GM23248 (cell line): ENCODE data around the gene ULK3. TPM values are rescaled to one million over a fixed set of nuclear protein-coding genes. Genes with fewer than 3 reads are reported as not detected.
A peak's percentile ranks its signal among the peaks of the same experiment; 100 is the strongest.

Experiments used
- DNase-seq: peaks from one replicate; pipeline ENCODE4 v3.0.0-alpha.2; 2015
- H2AFZ ChIP-seq: fragments of 200-600 bp; sonication (generic); 2 replicates; pipeline ENCODE4 v1.6.1; 2016; ENCODE audit warnings: antibody characterized with exemption
- H3F3A ChIP-seq: fragments of 200-600 bp; sonication (generic); 2 replicates; pipeline ENCODE4 v1.6.1; 2016; ENCODE audit warnings: mild to moderate bottlenecking, antibody characterized with exemption, mixed run types; ENCODE audit not compliant: insufficient read depth
- H3K27ac ChIP-seq: fragments of 200-600 bp; sonication (generic); 2 replicates; pipeline ENCODE4 v1.5.1; 2016; ENCODE audit warnings: mild to moderate bottlenecking
- H3K27me3 ChIP-seq: fragments of 200-600 bp; sonication (generic); replicated peaks from 2 replicates; pipeline ENCODE4 v1.6.1; 2016; ENCODE audit warnings: mild to moderate bottlenecking; ENCODE audit not compliant: insufficient read depth
- H3K36me3 ChIP-seq: fragments of 200-600 bp; sonication (generic); 2 replicates; pipeline ENCODE4 v1.6.1; 2016; ENCODE audit warnings: low read depth, mild to moderate bottlenecking
- H3K4me1 ChIP-seq: fragments of 200-600 bp; sonication (generic); 2 replicates; pipeline ENCODE4 v1.6.1; 2016; ENCODE audit warnings: mild to moderate bottlenecking; ENCODE audit not compliant: insufficient read depth
- H3K4me2 ChIP-seq: fragments of 200-600 bp; sonication (generic); one replicate; pipeline ENCODE4 v1.6.1; 2016; ENCODE audit warnings: mild to moderate bottlenecking; ENCODE audit not compliant: unreplicated experiment
- H3K4me3 ChIP-seq: fragments of 200-600 bp; sonication (generic); 2 replicates; pipeline ENCODE4 v1.5.1; 2016; ENCODE audit warnings: mild to moderate bottlenecking
- H3K79me2 ChIP-seq: fragments of 200-600 bp; sonication (generic); 2 replicates; pipeline ENCODE4 v1.6.1; 2016; ENCODE audit warnings: mild to moderate bottlenecking; ENCODE audit not compliant: insufficient read depth
- H3K9ac ChIP-seq: fragments of 200-600 bp; sonication (generic); 2 replicates; pipeline ENCODE4 v1.6.1; 2016; ENCODE audit warnings: mild to moderate bottlenecking
- H3K9me2 ChIP-seq: fragments of 200-600 bp; sonication (generic); 2 replicates; pipeline ENCODE4 v1.6.1; 2016; ENCODE audit warnings: mixed run types, mild to moderate bottlenecking, moderate library complexity; ENCODE audit not compliant: insufficient read depth
- H3K9me3 ChIP-seq: fragments of 200-600 bp; sonication (generic); one replicate; pipeline ENCODE4 v1.6.1; 2017; ENCODE audit warnings: low read depth
- H4K20me1 ChIP-seq: fragments of 200-600 bp; sonication (generic); 2 replicates; pipeline ENCODE4 v1.6.0; 2016; ENCODE audit not compliant: insufficient read depth
- EZH2 ChIP-seq: fragments of 200-600 bp; sonication (generic); IDR thresholded peaks from 2 replicates; pipeline ENCODE4 v1.6.1; 2018; ENCODE audit warnings: antibody characterized with exemption, mild to moderate bottlenecking; ENCODE audit not compliant: insufficient read depth, poor library complexity, severe bottlenecking
- EZH2phosphoT487 ChIP-seq: fragments of 200-600 bp; sonication (generic); IDR thresholded peaks from 2 replicates; pipeline ENCODE4 v1.6.1; 2018; ENCODE audit warnings: antibody characterized with exemption, moderate library complexity, mild to moderate bottlenecking, low read depth; ENCODE audit not compliant: insufficient read depth
- WGBS, 2 experiments: methylation state at CpG; one replicate each; pipeline ENCODE4 v1.1.6; 2015 to 2017; ENCODE audit warnings: low lambda C conversion rate in 2 of 2, low coverage in 1 of 2; ENCODE audit errors: missing lambda C conversion rate in 2 of 2; 5-methylcytosine and 5-hydroxymethylcytosine counted together
- in situ Hi-C: fragments of 300-500 bp; cut with MboI; formaldehyde crosslinking; loops from 2 replicates; pipeline ENCODE4 v1.15.0; 2020
- polyA plus RNA-seq: library from polyadenylated mRNA; unstranded; fragments of >200 nt; fragmentation: Nextera tagmentation; extraction: Ambion mirVana; gene quantifications from 2 replicates; pipeline ENCODE4 v1.2.1, GENCODE V29; 2016
- total RNA-seq: library from RNA; depleted of rRNA; stranded (reverse); fragments of >200 nt; shearing (Covaris generic); gene quantifications from 2 replicates; pipeline ENCODE4 v1.2.3, GENCODE V29; 2014

The ULK3 gene
- total and polyA plus RNA-seq, 2 experiments from 2014 or later = 14.6 to 30.3 TPM

- Histone ChIP-seq H3F3A (0 out of 2 replicates have a peak, but pooled peaks cover 4% of the 10 kb centered on the region), H3K9me3 (no peaks in the 10 kb centered on the region), H3K9ac (no peak overlapping the region), H2AFZ (no peak overlapping the region), H3K9me2 (no peaks in the 10 kb centered on the region), H3K4me1 (no peaks in the 10 kb centered on the region), H3K36me3 (no peaks in the 10 kb centered on the region), H3K27ac (no peak overlapping the region), H3K4me2 (no peak overlapping the region), H4K20me1 (no peaks in the 10 kb centered on the region), H3K4me3 (no peak overlapping the region), H3K27me3 (peaks cover 6% of the 10 kb centered on the region), H3K79me2 (no peaks in the 10 kb centered on the region)
- TF ChIP-seq EZH2phosphoT487 (no peak), EZH2 (no peak)
- no peak for DNase-seq
- WGBS, 2 experiments = 43% methylated on average over 5 of the region's 5 CpGs
- in situ Hi-C loops = no loop called here
These were observed 15.3 kb downstream of the ULK3 start for GRCh38 chr15:74827614-74828013.

- 17 to 23% methylated on average over 16 to 21 of the region's 21 CpGs for WGBS, 2 experiments
- no peak for DNase-seq
- Histone ChIP-seq H3K9me2 (no peaks in the 10 kb centered on the region), H3K27me3 (peaks cover 6% of the 10 kb centered on the region), H3K9me3 (no peaks in the 10 kb centered on the region), H3K4me2 (no peak overlapping the region), H3K4me3 (no peak overlapping the region), H4K20me1 (no peaks in the 10 kb centered on the region), H3K27ac (no peak overlapping the region), H3K36me3 (no peaks in the 10 kb centered on the region), H3K79me2 (no peaks in the 10 kb centered on the region), H2AFZ (no peak overlapping the region), H3F3A (0 out of 2 replicates have a peak, but pooled peaks cover 4% of the 10 kb centered on the region), H3K9ac (no peak overlapping the region), H3K4me1 (no peaks in the 10 kb centered on the region)
- TF ChIP-seq EZH2phosphoT487 = no peak
- no peak for TF ChIP-seq EZH2
- in situ Hi-C loops = no loop called here
These were observed 16.0 kb downstream of the ULK3 start for GRCh38 chr15:74826921-74827320.

GRCh38 chr15:74826364-74826819 is 16.6 kb downstream of the ULK3 start, which contains the start of gene CPLX3:
Gene CPLX3 (plus strand): TSS chr15:74826627. CDS start chr15:74826704, 77 bp downstream.
- DNase-seq = peak; percentile 32

GRCh38 chr15:74825866-74826265 is 17.1 kb downstream of the ULK3 start:
- Histone ChIP-seq H3K9me3 (no peaks in the 10 kb centered on the region), H3K9me2 (no peaks in the 10 kb centered on the region), H3F3A (0 out of 2 replicates have a peak, but pooled peaks cover 4% of the 10 kb centered on the region), H2AFZ (no peak overlapping the region), H3K27ac (no peak overlapping the region), H3K4me3 (no peak overlapping the region), H3K27me3 (peaks cover 6% of the 10 kb centered on the region), H3K4me1 (no peaks in the 10 kb centered on the region), H3K36me3 (no peaks in the 10 kb centered on the region), H3K9ac (no peak overlapping the region), H4K20me1 (no peaks in the 10 kb centered on the region), H3K79me2 (no peaks in the 10 kb centered on the region), H3K4me2 (no peak overlapping the region)
- WGBS, 2 experiments = 51 to 53% methylated on average over 10 of the region's 10 CpGs
- no peak for TF ChIP-seq EZH2phosphoT487
- no peak for TF ChIP-seq EZH2
- no peak for DNase-seq
- in situ Hi-C loops = no loop called here

More at GRCh38 chr15:74826364-74826819, 16.6 kb downstream of the ULK3 start, which contains the start of gene CPLX3:
- Histone ChIP-seq H3K9me3 (no peaks in the 10 kb centered on the region), H3K27me3 (peaks cover 6% of the 10 kb centered on the region), H3K9ac (no peak within 1 kb of the TSS), H3K4me3 (no peak within 1 kb of the TSS), H3K9me2 (no peaks in the 10 kb centered on the region), H3K4me2 (no peak within 1 kb of the TSS), H3K27ac (no peak within 1 kb of the TSS), H2AFZ (no peak within 1 kb of the TSS), H3K79me2 (no peaks in the 10 kb centered on the region), H3F3A (0 out of 2 replicates have a peak, but pooled peaks cover 4% of the 10 kb centered on the region), H3K4me1 (no peaks in the 10 kb centered on the region), H4K20me1 (no peaks in the 10 kb centered on the region), H3K36me3 (no peaks in the 10 kb centered on the region)
- in situ Hi-C loops = no loop called here
- TF ChIP-seq EZH2phosphoT487 (no peak), EZH2 (no peak)
- WGBS, 2 experiments = 16 to 17% methylated on average over 25 to 27 of the region's 44 CpGs

- H3K27ac ChIP-seq = no peak overlapping the region
- H3K9me3 ChIP-seq = no peaks in the 10 kb centered on the region
- H3K4me3 ChIP-seq = no peak overlapping the region
- no peaks in the 10 kb centered on the region for H3K9me2 ChIP-seq
- in situ Hi-C loops = no loop called here
- H2AFZ ChIP-seq = no peak overlapping the region
- TF ChIP-seq EZH2 (no peak), EZH2phosphoT487 (no peak)
- H3K27me3 ChIP-seq = peaks cover 6% of the 10 kb centered on the region
- WGBS, 2 experiments = 46% methylated on average over 7 of the region's 7 CpGs
- H4K20me1 ChIP-seq = no peaks in the 10 kb centered on the region
- H3K4me1 ChIP-seq = no peaks in the 10 kb centered on the region
- no peaks in the 10 kb centered on the region for H3K36me3 ChIP-seq
- no peak for DNase-seq
- H3K4me2 ChIP-seq = no peak overlapping the region
- H3K9ac ChIP-seq = no peak overlapping the region
- H3K79me2 ChIP-seq = no peaks in the 10 kb centered on the region
- H3F3A ChIP-seq = 0 out of 2 replicates have a peak, but pooled peaks cover 4% of the 10 kb centered on the region
These were observed 18.0 kb downstream of the ULK3 start for GRCh38 chr15:74824976-74825375.
